Chondrocyte (in vitro differentiated cells): ENCODE measurements around the gene TSSK1B. TPM values are rescaled to one million over a fixed set of nuclear protein-coding genes. Genes with fewer than 3 reads are reported as not detected.

Experiments
- DNase-seq: peaks from one replicate; pipeline ENCODE4 v3.0.0; 2021; ENCODE audit warnings: mixed read lengths, low spot score
- H3K27ac Mint-ChIP-seq: one replicate; pipeline ENCODE4 v1.8.0; 2021; ENCODE audit warnings: mild to moderate bottlenecking, moderate library complexity, mixed read lengths; ENCODE audit not compliant: unreplicated experiment
- H3K27me3 Mint-ChIP-seq: 2 replicates; pipeline ENCODE4 v1.8.0; 2021; ENCODE audit warnings: low read depth, mixed read lengths
- H3K36me3 Mint-ChIP-seq: 2 replicates; pipeline ENCODE4 v1.8.0; 2021; ENCODE audit warnings: low read depth, mixed read lengths
- H3K4me1 Mint-ChIP-seq: 2 replicates; pipeline ENCODE4 v1.8.0; 2021; ENCODE audit warnings: low read depth, mild to moderate bottlenecking, mixed read lengths
- H3K4me3 Mint-ChIP-seq: one replicate; pipeline ENCODE4 v1.8.0; 2021; ENCODE audit warnings: mild to moderate bottlenecking, moderate library complexity, mixed read lengths; ENCODE audit not compliant: unreplicated experiment
- H3K9me3 Mint-ChIP-seq: 2 replicates; pipeline ENCODE4 v1.8.0; 2021; ENCODE audit warnings: low read depth, mixed read lengths
- CTCF ChIP-seq: fragments of 200-600 bp; sonication (generic); IDR thresholded peaks from 2 replicates; pipeline ENCODE4 v1.5.0; 2021; ENCODE audit warnings: antibody characterized with exemption, mild to moderate bottlenecking, moderate library complexity
- total RNA-seq: library from RNA; stranded (reverse); gene quantifications from 3 replicates; pipeline ENCODE4 v1.2.1, GENCODE V29; 2021

The TSSK1B gene
- total RNA-seq, 1 donor from 2014 or later, result 0.10 TPM

DNA sequence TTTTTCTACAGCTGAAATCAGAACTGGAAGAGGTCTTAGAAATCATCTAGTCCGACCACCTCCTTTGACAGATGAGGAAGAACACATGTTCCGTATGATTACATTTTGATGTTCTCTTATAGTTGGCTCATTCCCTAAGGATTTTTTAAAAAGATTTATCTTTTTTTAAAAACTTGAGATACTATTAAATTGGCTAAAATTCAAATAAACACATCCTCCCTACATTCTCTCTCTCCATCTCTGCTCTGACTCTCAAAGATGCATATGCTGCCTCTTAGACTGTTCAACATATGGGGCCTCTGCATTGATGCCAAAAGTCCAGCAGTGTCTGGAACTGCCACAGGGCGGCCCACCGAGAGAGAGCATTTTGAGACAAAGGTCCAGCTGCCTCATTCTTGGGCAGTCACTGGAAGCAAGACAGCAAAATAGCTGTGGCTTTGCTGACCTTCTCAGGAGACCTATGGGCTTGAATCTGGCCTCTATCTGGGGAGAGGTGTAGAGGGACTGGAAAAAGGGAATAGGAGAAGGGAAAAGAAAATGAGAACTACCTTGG is 12.8 kb upstream of the TSSK1B start:
- Mint-ChIP-seq H3K4me3 (no peak overlapping the region), H3K36me3 (peaks cover 13% of the 10 kb centered on the region), H3K27ac (peak overlapping the region; percentile 45), H3K27me3 (no peaks in the 10 kb centered on the region), H3K4me1 (peaks cover 38% of the 10 kb centered on the region), H3K9me3 (peaks cover 22% of the 10 kb centered on the region)
- TF ChIP-seq CTCF, result peak; percentile 56
- DNase-seq, result no peak

- H3K4me3 Mint-ChIP-seq, result no peak overlapping the region
- no peaks in the 10 kb centered on the region for H3K27me3 Mint-ChIP-seq
- no peak overlapping the region for H3K27ac Mint-ChIP-seq
- peaks cover 38% of the 10 kb centered on the region for H3K4me1 Mint-ChIP-seq
- TF ChIP-seq CTCF, result no peak
- H3K9me3 Mint-ChIP-seq, result peaks cover 23% of the 10 kb centered on the region
- peaks cover 14% of the 10 kb centered on the region for H3K36me3 Mint-ChIP-seq
- no peak for DNase-seq
Measured at GRCh38 chr5:113446358-113446927, 11.7 kb upstream of the TSSK1B start.

DNA sequence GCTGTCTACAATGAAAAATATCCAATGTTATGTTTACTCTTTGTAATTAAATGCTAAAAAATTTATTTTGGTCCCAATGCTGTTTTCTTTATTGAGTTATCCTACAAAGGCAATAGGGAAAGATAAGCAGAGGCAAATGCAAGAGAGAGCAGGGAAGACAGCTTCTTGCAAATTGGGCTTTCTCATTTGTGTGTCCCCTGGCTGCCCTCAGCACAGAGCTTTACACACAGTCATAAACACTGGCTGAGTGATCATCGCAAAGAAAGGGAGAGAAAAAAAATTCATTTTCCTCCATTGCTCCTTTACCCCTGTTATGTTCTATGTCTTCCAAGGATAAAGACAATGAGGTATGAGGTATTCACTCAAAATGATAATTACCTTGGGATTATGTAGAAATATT is 2.3 kb upstream of the TSSK1B start:
- Mint-ChIP-seq H3K27me3 (no peaks in the 10 kb centered on the region), H3K4me3 (no peak overlapping the region), H3K36me3 (no peaks in the 10 kb centered on the region), H3K4me1 (no peaks in the 10 kb centered on the region), H3K9me3 (no peaks in the 10 kb centered on the region), H3K27ac (no peak overlapping the region)
- TF ChIP-seq CTCF, result no peak
- no peak for DNase-seq

DNA sequence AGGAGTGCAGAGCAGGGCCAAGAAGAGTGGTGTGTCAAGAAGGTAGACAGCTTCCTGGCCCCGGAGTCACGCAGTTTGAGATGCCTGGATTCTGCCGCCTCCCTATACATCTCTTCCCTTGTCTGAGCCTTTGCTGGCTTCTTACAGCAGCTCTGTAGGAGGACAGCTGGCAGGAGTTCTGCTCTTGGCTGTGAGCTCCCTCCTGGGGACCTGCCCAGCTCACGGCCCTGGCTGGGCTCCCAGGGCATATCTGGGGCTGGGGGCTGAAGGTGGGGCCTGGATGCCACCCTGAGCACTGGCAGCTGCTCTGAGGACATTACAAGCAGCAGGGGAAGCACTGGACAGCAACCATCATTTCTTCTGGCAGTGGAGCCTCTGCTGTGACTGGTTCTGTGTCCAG is 786 bp upstream of the TSSK1B start:
- no peaks in the 10 kb centered on the region for H3K27me3 Mint-ChIP-seq
- H3K4me3 Mint-ChIP-seq, result no peak overlapping the region
- H3K36me3 Mint-ChIP-seq, result no peaks in the 10 kb centered on the region
- no peak for TF ChIP-seq CTCF
- no peaks in the 10 kb centered on the region for H3K4me1 Mint-ChIP-seq
- H3K27ac Mint-ChIP-seq, result no peak overlapping the region
- no peaks in the 10 kb centered on the region for H3K9me3 Mint-ChIP-seq
- no peak for DNase-seq

DNA sequence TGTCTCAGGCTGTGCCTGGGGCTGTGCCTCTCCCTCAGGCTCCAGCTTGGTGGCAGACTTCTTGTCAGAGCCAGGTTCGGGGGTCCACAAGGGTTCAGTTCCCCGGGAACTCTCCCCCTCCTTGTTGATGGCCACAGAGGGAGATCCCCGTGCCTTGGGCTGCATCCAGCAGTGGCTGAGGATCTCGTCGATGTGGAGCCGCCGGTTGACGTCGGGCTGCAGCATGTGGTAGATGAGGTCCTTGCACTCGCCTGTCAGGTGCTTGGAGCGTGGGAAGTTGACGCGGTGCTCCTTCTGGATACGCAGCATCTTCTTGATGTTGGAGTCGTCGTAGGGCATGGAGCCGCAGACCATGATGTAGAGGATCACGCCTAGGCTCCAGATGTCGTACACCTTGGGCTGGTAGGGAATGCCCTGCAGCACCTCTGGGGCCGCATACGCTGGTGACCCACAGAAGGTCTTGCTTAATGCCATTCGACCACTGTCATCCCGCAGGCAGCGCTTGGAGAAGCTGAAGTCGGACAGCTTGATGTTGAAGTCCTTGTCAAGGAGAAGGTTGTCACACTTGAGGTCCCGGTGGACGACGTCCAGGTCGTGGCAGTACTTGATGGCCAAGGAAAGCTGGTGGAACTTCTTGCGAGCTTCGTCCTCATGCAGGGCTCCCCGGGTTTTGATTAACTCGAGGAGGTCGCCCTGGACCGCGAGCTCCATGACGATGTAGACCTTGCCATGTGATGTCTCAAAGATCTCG is 752 bp downstream of the TSSK1B start:
- no peaks in the 10 kb centered on the region for H3K4me1 Mint-ChIP-seq
- no peak overlapping the region for H3K27ac Mint-ChIP-seq
- H3K4me3 Mint-ChIP-seq, result no peak overlapping the region
- H3K36me3 Mint-ChIP-seq, result peaks cover under 1% of the 10 kb centered on the region
- peak; percentile 87 for DNase-seq
- H3K9me3 Mint-ChIP-seq, result no peaks in the 10 kb centered on the region
- H3K27me3 Mint-ChIP-seq, result no peaks in the 10 kb centered on the region
- no peak for TF ChIP-seq CTCF
